ENCODE measurements around the gene TTLL6.

Gene TTLL6

GRCh38 chr17:48773245-48773644 lies 43.8 kb downstream of the TTLL6 start:
- Histone ChIP-seq H3K27ac (ENCODE audit: low read depth, low read length) (no peak overlapping the region), H3K4me1 (ENCODE audit: control insufficient read depth, insufficient read depth, low read length) (no peaks in the 10 kb centered on the region), H3K4me3 (ENCODE audit: low read length) (no peak overlapping the region), H3K36me3 (ENCODE audit: control insufficient read depth, insufficient read depth, low read length) (no peaks in the 10 kb centered on the region), H3K27me3 (ENCODE audit: control insufficient read depth, insufficient read depth, low read length) (no peaks in the 10 kb centered on the region), H3K9ac (ENCODE audit: low read length) (no peak overlapping the region)

- no peak overlapping the region for H3K27ac ChIP-seq (ENCODE audit: low read depth, low read length)
- no peaks in the 10 kb centered on the region for H3K36me3 ChIP-seq (ENCODE audit: control insufficient read depth, insufficient read depth, low read length)
- no peak overlapping the region for H3K9ac ChIP-seq (ENCODE audit: low read length)
- H3K4me1 ChIP-seq (ENCODE audit: control insufficient read depth, insufficient read depth, low read length) = no peaks in the 10 kb centered on the region
- no peaks in the 10 kb centered on the region for H3K27me3 ChIP-seq (ENCODE audit: control insufficient read depth, insufficient read depth, low read length)
- no peak overlapping the region for H3K4me3 ChIP-seq (ENCODE audit: low read length)
These were observed 46.1 kb downstream of the TTLL6 start for GRCh38 chr17:48770954-48771353.

GRCh38 chr17:48769009-48769675 lies 47.9 kb downstream of the TTLL6 start:
- Histone ChIP-seq H3K27me3 (ENCODE audit: control insufficient read depth, insufficient read depth, low read length) (no peaks in the 10 kb centered on the region), H3K27ac (ENCODE audit: low read depth, low read length) (no peak overlapping the region), H3K4me3 (ENCODE audit: low read length) (no peak overlapping the region), H3K9ac (ENCODE audit: low read length) (no peak overlapping the region), H3K4me1 (ENCODE audit: control insufficient read depth, insufficient read depth, low read length) (no peaks in the 10 kb centered on the region), H3K36me3 (ENCODE audit: control insufficient read depth, insufficient read depth, low read length) (no peaks in the 10 kb centered on the region)

GRCh38 chr17:48767263-48767774 lies 49.7 kb downstream of the TTLL6 start:
- Histone ChIP-seq H3K9ac (ENCODE audit: low read length) (no peak overlapping the region), H3K27ac (ENCODE audit: low read depth, low read length) (no peak overlapping the region), H3K4me3 (ENCODE audit: low read length) (no peak overlapping the region), H3K4me1 (ENCODE audit: control insufficient read depth, insufficient read depth, low read length) (no peaks in the 10 kb centered on the region), H3K27me3 (ENCODE audit: control insufficient read depth, insufficient read depth, low read length) (no peaks in the 10 kb centered on the region), H3K36me3 (ENCODE audit: control insufficient read depth, insufficient read depth, low read length) (no peaks in the 10 kb centered on the region)

GRCh38 chr17:48761114-48761513 lies 55.9 kb downstream of the TTLL6 start:
- Histone ChIP-seq H3K4me3 (ENCODE audit: low read length) (no peak overlapping the region), H3K36me3 (ENCODE audit: control insufficient read depth, insufficient read depth, low read length) (no peaks in the 10 kb centered on the region), H3K4me1 (ENCODE audit: control insufficient read depth, insufficient read depth, low read length) (no peaks in the 10 kb centered on the region), H3K9ac (ENCODE audit: low read length) (no peak overlapping the region), H3K27ac (ENCODE audit: low read depth, low read length) (no peak overlapping the region), H3K27me3 (ENCODE audit: control insufficient read depth, insufficient read depth, low read length) (peaks cover 3% of the 10 kb centered on the region)

GRCh38 chr17:48760411-48760810 lies 56.6 kb downstream of the TTLL6 start:
- H3K9ac ChIP-seq (ENCODE audit: low read length) = no peak overlapping the region
- H3K27ac ChIP-seq (ENCODE audit: low read depth, low read length) = no peak overlapping the region
- H3K27me3 ChIP-seq (ENCODE audit: control insufficient read depth, insufficient read depth, low read length) = peaks cover 3% of the 10 kb centered on the region

GRCh38 chr17:48759288-48759687 lies 57.7 kb downstream of the TTLL6 start:
- Histone ChIP-seq H3K27me3 (ENCODE audit: control insufficient read depth, insufficient read depth, low read length) (peaks cover 14% of the 10 kb centered on the region), H3K4me3 (ENCODE audit: low read length) (no peak overlapping the region), H3K27ac (ENCODE audit: low read depth, low read length) (no peak overlapping the region), H3K36me3 (ENCODE audit: control insufficient read depth, insufficient read depth, low read length) (no peaks in the 10 kb centered on the region), H3K9ac (ENCODE audit: low read length) (no peak overlapping the region), H3K4me1 (ENCODE audit: control insufficient read depth, insufficient read depth, low read length) (no peaks in the 10 kb centered on the region)

More at GRCh38 chr17:48760411-48760810, 56.6 kb downstream of the TTLL6 start:
- Histone ChIP-seq H3K4me3 (ENCODE audit: low read length) (no peak overlapping the region), H3K36me3 (ENCODE audit: control insufficient read depth, insufficient read depth, low read length) (no peaks in the 10 kb centered on the region), H3K4me1 (ENCODE audit: control insufficient read depth, insufficient read depth, low read length) (no peaks in the 10 kb centered on the region)

GRCh38 chr17:48757524-48757961 lies 59.5 kb downstream of the TTLL6 start:
- Histone ChIP-seq H3K27me3 (ENCODE audit: control insufficient read depth, insufficient read depth, low read length) (peaks cover 31% of the 10 kb centered on the region), H3K9ac (ENCODE audit: low read length) (no peak overlapping the region), H3K4me3 (ENCODE audit: low read length) (no peak overlapping the region), H3K4me1 (ENCODE audit: control insufficient read depth, insufficient read depth, low read length) (no peaks in the 10 kb centered on the region), H3K27ac (ENCODE audit: low read depth, low read length) (no peak overlapping the region), H3K36me3 (ENCODE audit: control insufficient read depth, insufficient read depth, low read length) (no peaks in the 10 kb centered on the region)

- H3K27ac ChIP-seq (ENCODE audit: low read depth, low read length) = no peak overlapping the region
- H3K9ac ChIP-seq (ENCODE audit: low read length) = no peak overlapping the region
- no peak overlapping the region for H3K4me3 ChIP-seq (ENCODE audit: low read length)
- H3K27me3 ChIP-seq (ENCODE audit: control insufficient read depth, insufficient read depth, low read length) = peaks cover 38% of the 10 kb centered on the region
- H3K36me3 ChIP-seq (ENCODE audit: control insufficient read depth, insufficient read depth, low read length) = no peaks in the 10 kb centered on the region
- no peaks in the 10 kb centered on the region for H3K4me1 ChIP-seq (ENCODE audit: control insufficient read depth, insufficient read depth, low read length)
These were observed 60.2 kb downstream of the TTLL6 start for GRCh38 chr17:48756830-48757251.

- peaks cover 46% of the 10 kb centered on the region for H3K27me3 ChIP-seq (ENCODE audit: control insufficient read depth, insufficient read depth, low read length)
These were observed 61.7 kb downstream of the TTLL6 start for GRCh38 chr17:48755356-48755755.

GRCh38 chr17:48754500-48755261 lies 62.3 kb downstream of the TTLL6 start:
- Histone ChIP-seq H3K4me3 (ENCODE audit: low read length) (peak overlapping the region; percentile 21), H3K9ac (ENCODE audit: low read length) (no peak overlapping the region), H3K27me3 (ENCODE audit: control insufficient read depth, insufficient read depth, low read length) (peaks cover 53% of the 10 kb centered on the region), H3K4me1 (ENCODE audit: control insufficient read depth, insufficient read depth, low read length) (no peaks in the 10 kb centered on the region), H3K36me3 (ENCODE audit: control insufficient read depth, insufficient read depth, low read length) (no peaks in the 10 kb centered on the region), H3K27ac (ENCODE audit: low read depth, low read length) (no peak overlapping the region)

More at GRCh38 chr17:48755356-48755755, 61.7 kb downstream of the TTLL6 start:
- H3K4me1 ChIP-seq (ENCODE audit: control insufficient read depth, insufficient read depth, low read length) = no peaks in the 10 kb centered on the region
- H3K27ac ChIP-seq (ENCODE audit: low read depth, low read length) = no peak overlapping the region
- H3K9ac ChIP-seq (ENCODE audit: low read length) = no peak overlapping the region
- no peak overlapping the region for H3K4me3 ChIP-seq (ENCODE audit: low read length)
- no peaks in the 10 kb centered on the region for H3K36me3 ChIP-seq (ENCODE audit: control insufficient read depth, insufficient read depth, low read length)

GRCh38 chr17:48753794-48754499 lies 63.1 kb downstream of the TTLL6 start:
- H3K27me3 ChIP-seq (ENCODE audit: control insufficient read depth, insufficient read depth, low read length) = peaks cover 58% of the 10 kb centered on the region

More at GRCh38 chr17:48753794-48754499, 63.1 kb downstream of the TTLL6 start:
- Histone ChIP-seq H3K36me3 (ENCODE audit: control insufficient read depth, insufficient read depth, low read length) (no peaks in the 10 kb centered on the region), H3K4me3 (ENCODE audit: low read length) (no peak overlapping the region), H3K27ac (ENCODE audit: low read depth, low read length) (no peak overlapping the region), H3K4me1 (ENCODE audit: control insufficient read depth, insufficient read depth, low read length) (no peaks in the 10 kb centered on the region), H3K9ac (ENCODE audit: low read length) (no peak overlapping the region)
